ENCODE results near the gene NUPR1. TPM values are rescaled to one million over a fixed set of nuclear protein-coding genes. Genes with fewer than 3 reads are reported as not detected.

NUPR1 gene
- total RNA-seq, 1 donor from 2014 or later, result 62.1 TPM

DNA sequence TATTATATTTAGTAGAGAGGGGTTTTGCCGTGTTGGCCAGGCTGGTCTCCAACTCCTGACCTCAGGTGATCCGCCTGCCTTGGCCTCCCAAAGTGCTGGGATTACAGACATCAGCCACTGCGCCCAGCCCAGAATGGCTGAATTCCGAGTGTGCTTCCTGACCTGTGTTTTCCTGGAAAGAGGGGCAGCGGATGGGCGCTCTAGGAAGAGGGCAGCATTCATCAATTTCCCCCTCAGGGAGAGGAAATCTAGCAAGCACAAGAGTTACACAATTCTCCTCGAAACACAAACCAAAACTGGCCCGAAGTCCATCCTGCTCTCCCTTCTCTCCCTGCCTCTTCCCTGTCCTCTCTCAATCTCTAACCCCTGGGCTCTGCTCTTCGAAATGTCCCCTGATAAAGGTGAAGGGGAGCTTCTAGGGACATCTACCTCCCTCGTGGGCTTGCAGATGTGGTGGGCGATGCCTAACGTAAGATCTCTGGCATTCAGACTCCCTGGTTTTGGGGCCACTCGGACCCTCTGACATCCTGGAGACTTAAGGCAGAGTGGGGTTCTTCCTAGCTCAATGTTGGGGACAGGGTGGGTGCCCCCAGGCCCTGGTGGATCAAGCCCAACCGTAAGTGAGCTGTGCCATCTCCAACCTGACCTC, 33.2 kb downstream of the NUPR1 start:
- no peak for DNase-seq (ENCODE audit: extremely low spot score in 2 of 2)
- Histone ChIP-seq H3K4me1 (no peaks in the 10 kb centered on the region), H3K4me3 (no peak overlapping the region), H3K27ac (no peak overlapping the region), H3K36me3 (no peaks in the 10 kb centered on the region), H3K27me3 (no peaks in the 10 kb centered on the region), H3K9me3 (no peaks in the 10 kb centered on the region)
- intact Hi-C loops (cut with DNase I), result no loop called here
- TF ChIP-seq, protein P1, sequence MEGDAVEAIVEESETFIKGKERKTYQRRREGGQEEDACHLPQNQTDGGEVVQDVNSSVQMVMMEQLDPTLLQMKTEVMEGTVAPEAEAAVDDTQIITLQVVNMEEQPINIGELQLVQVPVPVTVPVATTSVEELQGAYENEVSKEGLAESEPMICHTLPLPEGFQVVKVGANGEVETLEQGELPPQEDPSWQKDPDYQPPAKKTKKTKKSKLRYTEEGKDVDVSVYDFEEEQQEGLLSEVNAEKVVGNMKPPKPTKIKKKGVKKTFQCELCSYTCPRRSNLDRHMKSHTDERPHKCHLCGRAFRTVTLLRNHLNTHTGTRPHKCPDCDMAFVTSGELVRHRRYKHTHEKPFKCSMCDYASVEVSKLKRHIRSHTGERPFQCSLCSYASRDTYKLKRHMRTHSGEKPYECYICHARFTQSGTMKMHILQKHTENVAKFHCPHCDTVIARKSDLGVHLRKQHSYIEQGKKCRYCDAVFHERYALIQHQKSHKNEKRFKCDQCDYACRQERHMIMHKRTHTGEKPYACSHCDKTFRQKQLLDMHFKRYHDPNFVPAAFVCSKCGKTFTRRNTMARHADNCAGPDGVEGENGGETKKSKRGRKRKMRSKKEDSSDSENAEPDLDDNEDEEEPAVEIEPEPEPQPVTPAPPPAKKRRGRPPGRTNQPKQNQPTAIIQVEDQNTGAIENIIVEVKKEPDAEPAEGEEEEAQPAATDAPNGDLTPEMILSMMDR (IDR thresholded peaks at IDR 0.05), result no peak
- TF ChIP-seq POLR2A (IDR thresholded peaks at IDR 0.05) (no peak), POLR2AphosphoS5 (IDR thresholded peaks at IDR 0.05; ENCODE audit: insufficient read depth in 1 of 2, low read depth in 1 of 2) (no peak)

DNA sequence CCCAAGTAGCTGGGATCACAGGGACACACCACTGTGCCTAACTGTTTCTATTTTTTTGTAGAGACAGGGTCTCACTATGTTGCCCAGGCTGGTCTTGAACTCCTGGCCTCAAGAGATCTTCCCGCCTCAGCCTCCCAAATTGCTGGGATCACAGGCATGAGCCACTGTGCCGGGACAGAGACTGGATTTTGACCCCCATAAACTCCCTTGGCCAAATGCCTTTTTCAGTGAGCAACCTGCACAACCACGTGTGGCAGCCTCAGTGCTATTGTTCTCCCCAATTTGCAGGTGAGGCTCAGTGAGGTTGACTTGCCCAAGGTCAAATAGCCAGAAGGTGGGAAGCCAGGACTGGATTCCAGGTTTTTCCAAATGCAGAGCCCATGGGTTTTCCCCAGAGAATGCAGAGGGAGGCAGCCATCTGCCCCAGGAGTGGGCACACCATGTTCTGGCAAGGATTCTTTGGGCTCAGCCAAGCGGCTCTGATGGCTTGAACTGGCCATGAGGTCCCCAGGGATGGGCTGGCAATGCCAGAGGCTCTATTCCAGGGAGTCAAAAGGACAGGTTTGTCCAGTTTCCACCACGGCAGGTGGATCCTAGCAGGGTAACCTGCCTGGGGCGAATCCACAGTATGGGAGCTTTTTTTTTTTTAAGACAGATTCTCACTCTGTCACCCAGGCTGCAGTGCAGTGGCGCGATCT, 33.9 kb downstream of the NUPR1 start:
- no peak overlapping the region for H3K27ac ChIP-seq
- H3K9me3 ChIP-seq, result no peaks in the 10 kb centered on the region
- no peaks in the 10 kb centered on the region for H3K27me3 ChIP-seq
- no peak for TF ChIP-seq POLR2AphosphoS5 (IDR thresholded peaks at IDR 0.05; ENCODE audit: insufficient read depth in 1 of 2, low read depth in 1 of 2)
- TF ChIP-seq POLR2A (IDR thresholded peaks at IDR 0.05), result no peak
- TF ChIP-seq, protein P1 (IDR thresholded peaks at IDR 0.05), result no peak
- intact Hi-C loops (cut with DNase I), result no loop called here
- DNase-seq (ENCODE audit: extremely low spot score in 2 of 2), result no peak
- no peak overlapping the region for H3K4me3 ChIP-seq
- no peaks in the 10 kb centered on the region for H3K4me1 ChIP-seq
- H3K36me3 ChIP-seq, result no peaks in the 10 kb centered on the region

DNA sequence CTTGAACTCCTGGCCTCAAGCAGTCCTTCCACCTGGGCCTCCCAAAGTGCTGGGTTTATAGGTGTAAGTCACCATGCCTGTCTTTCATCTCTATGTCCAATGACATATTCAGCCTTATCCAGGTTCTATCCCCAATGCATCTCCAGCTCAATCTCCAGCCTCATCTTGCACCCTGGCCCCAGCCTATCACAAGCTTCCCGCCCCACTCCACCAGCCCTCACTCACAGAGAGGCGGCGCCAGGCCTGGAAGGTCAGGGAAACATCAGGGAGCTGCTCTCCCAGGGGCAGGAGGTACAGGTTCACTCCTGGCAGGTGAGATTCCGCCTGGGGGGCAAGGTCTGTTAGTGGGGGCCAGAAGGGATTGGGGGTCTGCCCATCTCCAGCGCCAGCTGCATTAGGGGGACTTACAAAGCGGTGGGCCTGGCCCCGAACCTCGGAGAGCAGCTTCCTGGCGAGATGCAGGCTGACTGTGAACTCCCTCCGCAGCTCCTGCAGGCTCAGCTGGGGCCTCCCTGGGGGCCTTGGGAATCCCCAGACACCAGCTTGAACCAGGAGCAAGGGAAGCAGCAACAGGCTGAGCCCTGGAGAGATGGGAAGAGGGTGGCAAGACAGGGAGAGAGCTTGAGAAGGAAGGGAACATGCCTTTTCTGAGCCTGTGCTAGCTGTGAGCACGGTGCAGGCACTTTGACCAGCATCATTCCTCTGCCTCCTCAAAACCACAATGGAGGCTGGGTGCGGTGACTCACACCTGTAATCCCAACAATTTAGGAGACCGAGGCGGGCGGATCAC, 35.1 kb downstream of the NUPR1 start:
- Histone ChIP-seq H3K9me3 (no peaks in the 10 kb centered on the region), H3K4me1 (no peaks in the 10 kb centered on the region), H3K4me3 (no peak overlapping the region), H3K27ac (no peak overlapping the region), H3K27me3 (no peaks in the 10 kb centered on the region), H3K36me3 (no peaks in the 10 kb centered on the region)
- no peak for DNase-seq (ENCODE audit: extremely low spot score in 2 of 2)
- intact Hi-C loops (cut with DNase I), result no loop called here
- TF ChIP-seq, protein P1 (IDR thresholded peaks at IDR 0.05), result no peak
- TF ChIP-seq POLR2AphosphoS5 (IDR thresholded peaks at IDR 0.05; ENCODE audit: insufficient read depth in 1 of 2, low read depth in 1 of 2) (no peak), POLR2A (IDR thresholded peaks at IDR 0.05) (no peak)

DNA sequence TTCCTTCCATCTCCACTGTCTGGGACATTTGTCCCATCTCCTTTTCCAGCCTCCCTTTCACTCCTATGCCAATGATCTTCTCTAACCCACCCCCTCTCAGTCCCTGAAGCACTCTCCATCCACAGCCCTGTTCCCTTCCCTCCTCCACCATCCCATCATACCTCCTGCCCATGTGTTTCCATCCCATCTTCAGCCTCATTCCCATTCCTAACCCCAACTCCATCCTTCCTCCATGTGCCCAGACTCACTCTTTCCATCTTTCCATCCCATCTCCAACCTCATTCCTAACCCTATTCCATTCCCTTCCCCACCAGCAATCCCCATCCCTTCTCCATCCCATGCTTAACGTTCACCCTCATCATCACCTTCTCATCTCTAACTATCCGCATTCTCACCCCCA, 36.5 kb downstream of the NUPR1 start:
- DNase-seq (ENCODE audit: extremely low spot score in 2 of 2), result no peak
- TF ChIP-seq POLR2AphosphoS5 (IDR thresholded peaks at IDR 0.05; ENCODE audit: insufficient read depth in 1 of 2, low read depth in 1 of 2) (no peak), POLR2A (IDR thresholded peaks at IDR 0.05) (no peak)
- TF ChIP-seq, protein P1 (IDR thresholded peaks at IDR 0.05), result no peak
- Histone ChIP-seq H3K4me3 (no peak overlapping the region), H3K9me3 (no peaks in the 10 kb centered on the region), H3K4me1 (no peaks in the 10 kb centered on the region), H3K36me3 (no peaks in the 10 kb centered on the region), H3K27ac (no peak overlapping the region), H3K27me3 (no peaks in the 10 kb centered on the region)
- intact Hi-C loops (cut with DNase I), result no loop called here

Measured in vagina (tissue), 2 donors.